ENCODE results near the gene CAMSAP3. TPM values are rescaled to one million over a fixed set of nuclear protein-coding genes. Genes with fewer than 3 reads are reported as not detected.
A peak's percentile ranks its signal among the peaks of the same experiment; 100 is the strongest.

The CAMSAP3 gene
- total RNA-seq, 1 experiment from 2014 or later, result 28.4 TPM

DNA sequence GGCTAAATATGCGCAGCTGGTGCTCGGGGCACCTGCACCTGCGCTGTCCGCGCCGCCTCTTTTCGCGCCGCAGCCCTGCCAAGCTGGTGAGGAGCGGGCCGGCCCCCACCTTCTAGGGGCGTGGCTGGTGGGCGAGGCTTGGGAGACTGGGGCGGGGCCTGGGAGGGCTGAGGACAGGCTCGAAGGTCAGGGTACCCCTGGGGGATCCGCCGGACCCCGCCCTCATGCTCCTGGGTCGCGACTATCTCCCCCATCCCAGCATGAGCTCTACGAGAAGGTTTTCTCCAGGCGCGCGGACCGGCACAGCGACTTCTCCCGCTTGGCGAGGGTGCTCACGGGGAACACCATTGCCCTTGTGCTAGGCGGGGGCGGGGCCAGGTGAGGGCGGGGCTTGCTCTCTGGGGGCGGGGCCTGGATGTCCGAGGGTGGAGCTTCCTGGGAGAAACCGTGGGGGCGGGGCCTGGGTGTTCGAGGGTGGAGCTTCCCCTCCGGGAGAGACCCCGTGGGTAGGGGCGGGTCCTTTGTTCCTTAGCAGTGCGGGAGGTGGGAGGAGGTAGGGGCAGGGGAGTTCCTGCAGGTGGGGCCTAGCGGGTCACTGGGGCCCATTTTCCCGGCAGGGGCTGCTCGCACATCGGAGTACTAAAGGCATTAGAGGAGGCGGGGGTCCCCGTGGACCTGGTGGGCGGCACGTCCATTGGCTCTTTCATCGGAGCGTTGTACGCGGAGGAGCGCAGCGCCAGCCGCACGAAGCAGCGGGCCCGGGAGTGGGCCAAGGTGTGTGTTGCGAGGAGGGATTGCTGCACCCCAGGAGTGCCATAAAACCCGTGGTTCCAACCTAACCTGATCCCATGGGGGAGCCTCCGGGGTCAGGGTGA lies 40.4 kb upstream of the CAMSAP3 start:
- Histone ChIP-seq H2AFZ (ENCODE audit: low read length) (no peak overlapping the region), H3K4me1 (ENCODE audit: insufficient read depth, low read length) (peaks cover 2% of the 10 kb centered on the region; the same call in 1 of the 2 replicates), H3K4ac (ENCODE audit: low read depth, low read length) (no peak overlapping the region), H2BK20ac (ENCODE audit: low read depth, low read length, poor library complexity, severe bottlenecking) (no peak overlapping the region), H3K18ac (ENCODE audit: insufficient read length, low read depth, low read length) (peak overlapping the region; percentile 82), H2BK120ac (ENCODE audit: low read depth, low read length, poor library complexity, severe bottlenecking) (no peak overlapping the region), H3K14ac (ENCODE audit: insufficient read depth, low read length) (peak overlapping the region; percentile 39; the same call in 1 of the 2 replicates), H2BK12ac (ENCODE audit: insufficient read length, low read depth, low read length) (no peak overlapping the region), H3K23ac (ENCODE audit: insufficient read length, low read depth, low read length) (no peak overlapping the region), H3K27ac (ENCODE audit: insufficient read length, low read depth, low read length) (no peak overlapping the region), H3K79me1 (ENCODE audit: insufficient read depth, low read depth, low read length, poor library complexity, severe bottlenecking) (no peaks in the 10 kb centered on the region), H2BK5ac (ENCODE audit: insufficient read length, low read length) (no peak overlapping the region), H3K9me3 (ENCODE audit: control insufficient read depth, low read depth, low read length) (no peaks in the 10 kb centered on the region), H3K27me3 (ENCODE audit: insufficient read depth, low read length) (no peaks in the 10 kb centered on the region), H3K9ac (ENCODE audit: extremely low read depth, insufficient read length, low read length) (no peak overlapping the region), H4K20me1 (ENCODE audit: control insufficient read depth, insufficient read depth, insufficient read length) (no peaks in the 10 kb centered on the region), H4K5ac (ENCODE audit: insufficient read length, low read depth, low read length) (no peak overlapping the region), H4K91ac (ENCODE audit: insufficient read length, low read depth, low read length) (no peak overlapping the region), H3K56ac (ENCODE audit: insufficient read length, low read depth, low read length) (no peak overlapping the region), H3K79me2 (ENCODE audit: insufficient read depth, low read length) (no peaks in the 10 kb centered on the region), H4K8ac (replicated peaks; ENCODE audit: insufficient read length, low read depth, low read length) (no peak overlapping the region), H3T11ph (ENCODE audit: low read length) (no peak overlapping the region), H2AK5ac (ENCODE audit: insufficient read length, low read length) (no peak overlapping the region), H3K23me2 (ENCODE audit: insufficient read length, low read depth, low read length, poor library complexity, severe bottlenecking) (no peaks in the 10 kb centered on the region), H2BK15ac (ENCODE audit: low read depth, low read length) (no peak overlapping the region), H3K4me2 (ENCODE audit: insufficient read depth, insufficient read length, low read length) (peak overlapping the region; percentile 24)
- WGBS (ENCODE audit: extremely low coverage, insufficient read length, low lambda C conversion rate), result no CpG with 5 or more reads among the region's 62 CpGs
- TF ChIP-seq, protein P1, sequence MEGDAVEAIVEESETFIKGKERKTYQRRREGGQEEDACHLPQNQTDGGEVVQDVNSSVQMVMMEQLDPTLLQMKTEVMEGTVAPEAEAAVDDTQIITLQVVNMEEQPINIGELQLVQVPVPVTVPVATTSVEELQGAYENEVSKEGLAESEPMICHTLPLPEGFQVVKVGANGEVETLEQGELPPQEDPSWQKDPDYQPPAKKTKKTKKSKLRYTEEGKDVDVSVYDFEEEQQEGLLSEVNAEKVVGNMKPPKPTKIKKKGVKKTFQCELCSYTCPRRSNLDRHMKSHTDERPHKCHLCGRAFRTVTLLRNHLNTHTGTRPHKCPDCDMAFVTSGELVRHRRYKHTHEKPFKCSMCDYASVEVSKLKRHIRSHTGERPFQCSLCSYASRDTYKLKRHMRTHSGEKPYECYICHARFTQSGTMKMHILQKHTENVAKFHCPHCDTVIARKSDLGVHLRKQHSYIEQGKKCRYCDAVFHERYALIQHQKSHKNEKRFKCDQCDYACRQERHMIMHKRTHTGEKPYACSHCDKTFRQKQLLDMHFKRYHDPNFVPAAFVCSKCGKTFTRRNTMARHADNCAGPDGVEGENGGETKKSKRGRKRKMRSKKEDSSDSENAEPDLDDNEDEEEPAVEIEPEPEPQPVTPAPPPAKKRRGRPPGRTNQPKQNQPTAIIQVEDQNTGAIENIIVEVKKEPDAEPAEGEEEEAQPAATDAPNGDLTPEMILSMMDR (conservative IDR thresholded peaks at IDR 0.05), result no peak
- peak; percentile 90 for DNase-seq
- H3K27ac Mint-ChIP-seq, result no peak overlapping the region
- peaks cover 7 to 10% of the 10 kb centered on the region in 2 experiments; a peak in 3 of 4 replicates for H3K4me1 Mint-ChIP-seq
- H3K9me3 Mint-ChIP-seq, result no peaks in the 10 kb centered on the region; a peak in 1 of 5 replicates
- H3K36me3 Mint-ChIP-seq (ENCODE audit: insufficient read depth in 1 of 3, low read depth in 3 of 3), result peaks cover 19 to 64% (median 37%) of the 10 kb centered on the region in 3 experiments; a peak in 6 of 7 replicates
- H3K4me3 Mint-ChIP-seq, result peak overlapping the region in 1 of 2 experiments; percentile 46; a peak in 1 of 5 replicates
- no peaks in the 10 kb centered on the region for H3K27me3 Mint-ChIP-seq (ENCODE audit: low read depth)

Measured in H9 (cell line).